Iris pigment epithelial cell (primary cell): ENCODE measurements around the gene BSPRY.
"Not testable (repeated sequence)": the region's sequence is repeated elsewhere in the genome, so short reads cannot be mapped to it uniquely, and the experiment has no call there.

Source experiments
- DNase-seq: peaks from one replicate; pipeline ENCODE4 v3.0.0-alpha.2; 2011; ENCODE audit warnings: low read depth

BSPRY gene

DNA sequence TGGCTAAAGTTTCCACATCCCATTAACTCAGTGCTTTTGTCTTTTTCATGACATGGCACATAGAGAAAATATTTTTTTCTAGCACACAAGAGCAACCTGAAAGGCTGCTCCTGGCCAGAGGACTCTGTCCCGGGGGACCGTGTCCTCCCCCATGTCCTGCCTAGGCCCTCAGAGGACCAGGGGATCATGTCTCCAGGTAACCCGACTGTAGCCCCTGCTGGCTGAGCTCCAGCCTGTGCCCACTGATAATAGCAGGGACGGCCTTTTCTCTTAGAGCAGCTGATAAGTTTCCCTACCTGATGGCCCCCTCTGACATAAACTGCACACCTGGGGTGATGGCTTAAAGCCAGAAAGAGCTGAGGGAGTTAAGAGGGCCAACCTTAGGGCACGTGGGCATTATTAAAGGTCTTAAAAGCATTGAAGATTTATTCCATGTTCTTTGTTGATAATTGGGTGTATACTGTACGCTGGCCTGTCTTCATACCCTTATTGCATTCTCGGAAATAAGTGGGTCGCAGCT is 21.5 kb downstream of the BSPRY start:
- DNase-seq, result no peak

DNA sequence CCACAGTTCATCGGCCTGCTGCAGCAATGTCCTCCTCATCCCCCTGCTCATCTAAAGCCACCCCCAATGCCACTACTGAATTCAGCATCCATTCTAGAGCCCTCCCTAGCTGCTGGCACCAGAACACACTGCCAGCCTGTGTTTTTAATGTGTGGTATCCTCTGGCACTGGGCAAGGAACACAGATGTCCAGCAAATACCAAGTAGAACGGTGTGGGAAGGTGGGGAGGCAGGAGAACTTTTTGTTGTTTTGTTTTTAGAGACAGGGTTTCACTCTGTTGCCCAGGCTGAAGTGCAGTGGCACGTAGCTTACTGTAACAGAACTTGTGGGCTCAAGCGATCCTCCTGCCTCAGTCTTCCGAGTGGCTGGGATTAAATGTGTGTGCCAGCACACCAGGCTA is 22.7 kb downstream of the BSPRY start:
- DNase-seq, result no peak

DNA sequence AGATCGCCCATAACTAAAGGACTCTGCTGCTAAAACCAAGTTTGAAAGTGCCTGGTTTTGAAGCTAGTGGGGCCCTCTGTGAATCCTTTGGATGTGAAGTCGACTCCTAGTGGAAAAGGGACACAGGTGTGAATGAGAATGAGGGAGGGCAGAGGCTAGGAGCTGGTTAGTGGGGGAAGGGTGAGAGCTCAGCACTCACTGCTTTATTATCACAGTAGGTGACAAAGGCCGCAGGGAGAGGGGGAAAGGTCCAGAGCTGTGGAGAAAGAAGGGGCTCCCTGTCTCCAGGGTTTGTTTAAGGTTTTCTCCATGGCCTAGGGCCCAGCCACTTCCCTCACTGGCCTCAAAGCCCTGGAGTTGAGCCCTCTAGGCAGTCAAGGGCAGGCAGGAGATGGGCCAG is 23.9 kb downstream of the BSPRY start:
- DNase-seq, result no peak

DNA sequence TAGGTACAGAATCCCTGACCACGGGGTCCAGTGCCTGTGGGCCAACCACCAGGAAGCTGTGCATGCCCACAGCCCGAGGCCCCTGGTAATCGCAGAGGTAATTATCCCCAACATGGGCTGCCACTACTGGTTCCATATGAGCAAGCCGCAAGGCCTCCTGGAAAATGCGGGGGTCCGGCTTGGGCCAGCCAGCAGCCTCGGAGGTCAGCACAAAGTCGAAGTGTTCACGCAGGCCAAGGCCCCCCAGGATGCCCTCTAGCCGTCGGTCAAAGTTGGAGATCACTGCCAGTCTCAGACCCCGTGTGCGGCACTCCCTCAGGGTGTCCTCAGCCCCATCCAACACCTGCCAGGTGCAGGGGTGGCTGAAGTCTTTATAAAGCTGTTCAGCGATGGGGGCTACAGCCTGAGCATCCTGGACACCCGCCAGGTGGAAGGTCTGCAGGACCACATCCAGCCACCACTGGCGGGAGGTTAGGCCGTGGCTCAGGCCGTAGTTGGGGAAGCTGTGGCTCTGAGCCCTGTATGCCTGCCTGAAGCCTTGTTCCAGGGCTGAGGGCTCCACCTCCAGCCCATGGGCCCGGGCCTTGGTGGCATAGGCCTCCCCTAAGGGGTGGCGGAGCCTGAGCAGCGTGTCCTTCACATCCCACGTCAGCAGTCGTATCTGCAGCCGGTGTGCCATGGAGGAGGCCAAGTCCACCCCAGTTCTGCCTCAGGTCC is 24.5 kb downstream of the BSPRY start:
- DNase-seq, result no peak

DNA sequence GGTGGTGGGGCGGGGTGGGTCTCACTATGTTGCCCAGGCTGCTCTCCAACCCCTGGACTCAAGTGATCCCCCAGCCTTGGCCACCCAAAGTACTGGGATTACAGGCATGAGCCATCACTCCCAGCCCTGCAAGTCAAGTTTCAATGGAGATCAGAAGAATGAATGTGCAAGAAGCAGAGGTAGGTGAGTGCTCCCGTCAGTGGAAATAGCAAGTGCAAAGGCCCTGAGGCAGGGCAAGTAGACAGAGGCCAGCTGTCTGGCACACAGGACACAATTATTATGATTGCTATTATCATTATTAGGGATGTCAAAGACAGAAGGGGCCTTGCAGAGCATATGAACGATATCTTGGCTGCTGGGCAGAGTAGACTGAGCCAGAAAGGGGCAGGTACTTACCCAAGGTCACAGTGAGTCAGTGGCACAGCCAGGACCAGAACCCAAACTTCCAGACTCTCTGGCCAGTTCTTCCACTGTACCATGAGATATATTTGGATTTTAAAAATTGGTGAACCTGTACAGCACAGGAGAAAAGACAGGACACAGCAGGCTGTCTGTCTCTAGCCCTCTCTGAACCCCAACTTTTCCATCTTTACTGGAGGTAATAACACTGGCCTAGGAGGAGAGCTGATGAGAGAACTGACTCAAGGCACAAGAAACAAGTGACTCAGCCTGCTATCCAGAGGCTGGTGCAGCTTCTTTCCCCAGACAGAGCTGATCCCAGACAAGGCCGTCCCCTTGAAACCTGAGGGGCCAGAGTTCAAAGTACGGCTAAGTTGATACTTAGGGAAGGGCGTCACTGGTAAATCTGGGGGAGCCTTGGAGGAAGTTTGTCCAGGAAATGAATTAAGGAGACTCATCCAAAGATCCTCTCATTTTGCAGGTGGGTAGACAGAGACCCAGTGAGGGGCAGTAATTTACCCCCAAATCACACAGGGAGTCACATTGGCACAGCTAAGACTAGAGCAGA is 26.0 kb downstream of the BSPRY start:
- peak; percentile 57 for DNase-seq

DNA sequence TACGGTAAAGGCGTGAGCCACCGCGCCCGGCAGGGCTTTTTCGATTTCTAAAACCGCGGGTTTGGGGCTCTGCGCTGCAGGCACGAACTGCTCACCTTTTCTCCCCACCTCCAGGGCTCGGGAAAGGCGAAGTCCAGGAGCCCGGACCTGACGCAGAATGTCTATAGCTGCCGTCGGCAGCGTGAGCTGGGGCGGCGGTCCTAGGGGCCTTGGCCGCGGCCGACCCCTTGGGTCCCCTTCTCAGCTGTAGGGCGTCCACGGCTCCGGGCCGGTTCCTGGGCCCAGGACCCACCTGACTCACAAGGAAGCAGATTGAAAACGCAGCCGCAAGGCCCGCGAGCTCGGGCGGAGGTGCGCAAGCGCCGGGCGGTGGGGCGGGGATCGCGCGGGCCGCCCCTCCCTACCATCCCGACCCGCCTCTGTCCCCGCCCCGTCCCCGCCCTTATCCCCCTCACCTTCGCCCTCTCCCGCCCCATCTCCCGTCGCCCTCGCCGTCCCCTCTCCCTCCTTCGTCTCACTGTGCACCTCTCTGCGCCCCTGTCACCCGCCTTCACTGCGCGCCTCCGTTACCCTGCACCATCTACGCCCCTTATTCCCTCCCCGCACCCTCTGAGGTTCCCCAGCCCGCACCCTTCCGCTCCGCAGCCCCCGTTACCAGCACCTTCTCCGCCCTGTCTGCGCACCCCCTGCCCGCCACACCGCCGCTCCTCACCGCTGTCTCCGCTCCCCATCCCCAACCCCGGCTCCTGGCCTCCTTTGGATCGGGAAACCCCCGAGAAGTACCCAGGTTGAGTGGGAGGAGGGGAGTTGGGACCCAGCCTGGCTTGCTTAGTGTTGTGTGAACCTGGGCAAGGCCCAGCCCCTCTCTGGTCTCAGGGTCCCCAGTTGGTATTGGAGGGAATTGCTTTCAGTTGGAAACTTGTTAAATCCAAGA is 27.6 kb downstream of the BSPRY start, which contains the start of gene HDHD3:
HDHD3 (minus strand) TSS at position 353 of the 934 bp plus-strand sequence. CDS start 2,632 bp downstream, outside the sequence.
- peak; percentile 73 for DNase-seq

DNA sequence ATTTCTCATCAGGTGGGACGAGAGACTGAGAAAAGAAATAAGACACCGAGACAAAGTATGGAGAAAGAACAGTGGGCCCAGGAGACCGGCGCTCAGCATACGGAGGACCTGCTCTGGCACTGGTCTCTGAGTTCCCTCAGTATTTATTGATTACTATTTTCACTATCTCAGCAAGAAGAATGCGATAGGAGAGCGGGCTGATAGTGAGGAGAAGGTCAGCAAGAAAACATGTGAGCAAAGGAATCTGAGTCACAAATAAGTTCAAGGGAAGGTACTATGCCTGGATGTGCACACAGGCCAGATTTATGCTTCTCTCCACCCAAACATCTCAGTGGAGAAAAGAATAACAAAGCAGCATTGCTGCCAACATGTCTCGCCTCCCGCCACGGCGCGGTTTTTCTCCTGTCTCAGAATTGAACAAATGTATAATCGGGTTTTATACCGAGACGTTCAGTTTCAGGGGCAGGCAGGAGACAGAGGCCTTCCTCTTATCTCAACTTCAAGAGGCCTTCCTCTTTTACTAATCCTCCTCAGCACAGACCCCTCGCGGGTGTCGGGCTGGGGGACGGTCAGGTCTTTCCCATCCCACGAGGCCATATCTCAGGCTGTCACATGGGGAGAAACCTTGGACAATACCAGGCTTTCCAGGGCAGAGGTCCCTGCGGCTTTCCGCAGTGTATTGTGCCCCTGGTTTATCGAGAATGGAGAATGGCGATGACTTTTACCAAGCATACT is 29.9 kb downstream of the BSPRY start:
- DNase-seq, result not testable (repeated sequence)

DNA sequence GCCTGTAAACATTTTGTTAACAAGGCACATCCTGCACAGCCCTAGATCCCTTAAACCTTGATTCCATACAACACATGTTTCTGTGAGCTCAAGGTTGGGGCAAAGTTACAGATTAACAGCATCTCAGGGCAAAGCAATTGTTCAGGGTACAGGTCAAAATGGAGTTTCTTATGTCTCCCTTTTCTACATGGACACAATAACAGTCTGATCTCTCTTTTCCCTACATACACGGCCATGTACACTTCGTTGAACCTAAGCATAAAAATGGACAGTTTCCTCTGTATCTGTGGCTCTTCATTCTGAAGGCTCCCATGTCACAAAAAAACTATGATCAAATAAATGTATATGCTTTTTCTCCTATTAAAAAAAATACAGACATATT is 30.5 kb downstream of the BSPRY start:
- not testable (repeated sequence) for DNase-seq

DNA sequence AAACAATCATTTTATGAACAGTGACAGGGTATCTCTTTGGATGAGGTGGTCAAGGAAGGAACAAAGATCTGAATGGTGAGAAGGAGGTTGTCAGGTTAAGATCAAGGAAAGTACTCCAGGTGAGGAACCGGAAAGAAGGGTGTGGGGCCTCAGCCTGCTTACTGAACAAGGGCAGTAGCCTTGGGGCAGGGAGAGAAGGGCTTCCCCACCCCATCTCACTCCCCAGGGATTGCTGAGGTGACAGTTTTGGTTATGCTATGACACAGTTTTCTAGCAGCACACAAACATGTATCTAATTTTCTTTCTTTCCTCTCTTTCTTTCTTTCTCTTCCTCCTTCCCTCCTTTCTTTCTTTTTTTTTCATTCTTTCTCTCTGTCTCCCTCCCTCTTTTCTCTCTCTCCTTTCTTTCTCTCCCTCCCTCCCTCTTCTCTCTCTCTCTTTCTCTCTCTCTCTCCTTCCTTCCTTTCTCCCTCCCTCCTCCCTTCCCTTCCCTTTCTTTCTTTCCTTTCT is 31.6 kb downstream of the BSPRY start:
- DNase-seq, result no peak

DNA sequence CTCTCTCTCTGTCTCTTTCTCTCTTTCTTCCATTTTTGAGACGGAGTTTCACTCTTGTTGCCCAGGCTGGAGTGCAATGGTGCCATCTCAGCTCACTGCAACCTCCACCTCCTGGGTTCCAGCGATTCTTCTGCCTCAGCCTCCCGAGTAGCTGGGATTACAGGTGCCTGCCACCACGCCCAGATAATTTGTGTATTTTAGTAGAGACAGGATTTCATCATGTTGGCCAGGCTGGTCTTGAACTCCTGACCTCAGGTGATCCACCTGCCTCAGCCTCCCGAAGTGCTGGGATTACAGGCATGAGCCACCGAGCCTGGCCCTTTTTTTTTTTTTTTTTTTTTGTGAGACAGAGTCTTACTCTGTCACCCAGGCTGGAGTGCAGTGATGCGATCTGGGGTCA is 32.1 kb downstream of the BSPRY start:
- DNase-seq, result not testable (repeated sequence)

DNA sequence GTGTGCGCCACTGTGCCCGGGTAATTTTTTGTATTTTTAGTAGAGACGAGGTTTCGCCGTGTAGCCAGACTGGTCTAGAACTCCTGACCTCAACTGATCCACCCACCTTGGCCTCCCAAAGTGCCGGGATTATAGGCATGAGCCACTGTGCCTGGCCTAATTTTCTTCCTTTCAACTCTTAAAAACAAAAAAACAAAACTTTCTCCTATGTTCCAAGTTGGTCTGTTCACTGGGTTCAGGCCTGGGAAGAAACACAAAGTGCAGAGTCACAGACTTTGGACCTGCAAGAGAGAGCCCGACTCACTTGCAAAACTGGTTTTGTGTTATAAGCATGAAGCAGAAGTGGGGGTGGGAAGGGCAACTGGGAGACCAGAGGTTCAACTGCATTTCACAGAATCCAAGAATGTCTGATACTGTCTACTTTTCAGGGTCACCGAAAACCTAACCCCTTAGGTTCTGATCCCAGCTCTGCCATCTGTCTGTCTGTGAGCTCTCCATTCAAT is 32.6 kb downstream of the BSPRY start:
- no peak for DNase-seq

DNA sequence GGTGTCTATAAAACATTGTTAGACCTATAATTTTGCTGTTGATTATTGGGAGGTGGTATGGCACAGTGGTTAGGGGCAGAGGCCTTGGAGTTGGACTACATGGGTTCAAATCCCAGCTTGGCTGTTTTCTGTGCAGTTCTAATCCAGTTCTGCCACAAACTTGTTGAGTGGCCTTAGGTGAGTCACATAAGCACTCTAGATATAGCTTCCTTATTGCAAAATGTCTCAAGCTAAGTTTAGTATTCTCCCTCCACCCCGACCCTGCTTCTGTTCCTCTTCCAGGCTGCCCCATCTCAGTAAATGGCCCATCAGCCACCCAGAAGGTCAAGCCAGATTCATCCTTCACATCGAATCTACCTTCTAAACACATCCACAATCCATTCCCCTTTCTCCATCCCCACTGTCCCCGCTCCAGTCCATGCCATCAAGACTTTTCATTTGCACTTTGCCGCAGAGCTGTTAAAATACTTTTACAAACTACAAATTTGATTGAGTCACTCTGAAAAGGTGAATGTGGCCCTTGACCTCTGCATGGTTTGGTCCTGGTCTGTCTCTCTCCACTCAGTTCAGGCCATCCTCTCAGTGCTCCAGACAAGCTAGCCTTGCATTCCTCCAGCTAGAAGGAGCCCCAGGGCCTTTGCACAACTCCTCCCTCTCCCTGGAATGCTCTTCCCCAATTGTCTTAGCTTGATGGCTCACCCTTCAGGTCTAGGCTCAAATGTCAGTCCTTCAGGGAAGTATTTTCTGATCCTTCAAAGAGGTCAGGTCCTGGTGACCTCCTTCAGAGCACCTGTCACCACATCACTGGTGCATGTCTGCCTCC is 37.4 kb downstream of the BSPRY start:
- DNase-seq, result no peak

DNA sequence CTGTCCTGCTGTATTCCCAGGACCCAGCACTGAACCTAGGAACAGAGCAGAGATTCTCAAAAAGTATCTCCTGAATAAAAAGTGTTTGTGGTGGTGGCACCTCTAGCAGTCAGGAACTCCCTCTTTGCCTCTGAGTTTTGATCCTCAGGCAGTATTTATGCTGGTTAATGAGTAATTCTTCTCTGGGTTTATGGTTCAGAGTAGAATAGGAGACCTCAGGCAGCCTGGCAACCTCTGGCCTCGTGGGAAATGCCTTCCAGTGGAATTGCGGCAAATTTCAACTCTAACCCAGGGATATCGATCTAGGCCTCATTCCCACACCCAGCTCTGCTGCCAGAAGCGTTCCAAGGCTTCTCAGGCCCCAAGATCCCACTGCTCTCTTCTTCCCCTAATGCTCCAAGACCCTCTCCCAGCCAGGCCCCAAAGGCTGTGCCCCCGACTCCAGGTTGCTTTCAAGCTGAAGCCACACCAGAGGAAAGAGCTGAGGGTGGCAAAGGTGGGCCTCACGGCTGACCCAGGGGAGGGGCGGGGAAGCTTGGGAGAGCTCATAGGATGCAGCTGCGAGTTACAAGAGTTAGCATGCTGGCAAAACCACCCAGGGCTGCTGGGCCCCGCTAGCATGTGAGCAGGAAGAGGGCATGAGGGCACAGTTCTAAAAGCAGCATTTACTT is 38.4 kb downstream of the BSPRY start:
- no peak for DNase-seq

DNA sequence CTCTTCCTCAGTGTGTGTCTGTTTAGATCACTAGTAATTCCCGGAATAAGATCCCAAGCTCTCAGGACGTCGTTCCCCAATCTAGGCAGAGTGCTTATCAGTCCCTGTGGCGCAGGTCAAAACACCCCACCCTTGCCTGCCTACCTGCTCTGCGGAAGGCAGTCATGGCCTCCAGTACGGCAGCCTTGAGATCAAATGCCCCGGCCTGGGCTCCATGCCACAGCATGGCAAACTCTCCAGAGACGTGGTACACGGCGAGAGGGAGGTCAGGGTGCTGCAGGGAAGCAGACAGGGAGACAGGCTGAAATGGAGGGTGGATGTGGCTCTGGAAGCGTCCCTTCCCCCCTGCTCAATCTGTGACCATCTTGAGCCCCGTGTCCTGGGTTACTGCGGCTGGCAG is 39.5 kb downstream of the BSPRY start:
- no peak for DNase-seq

DNA sequence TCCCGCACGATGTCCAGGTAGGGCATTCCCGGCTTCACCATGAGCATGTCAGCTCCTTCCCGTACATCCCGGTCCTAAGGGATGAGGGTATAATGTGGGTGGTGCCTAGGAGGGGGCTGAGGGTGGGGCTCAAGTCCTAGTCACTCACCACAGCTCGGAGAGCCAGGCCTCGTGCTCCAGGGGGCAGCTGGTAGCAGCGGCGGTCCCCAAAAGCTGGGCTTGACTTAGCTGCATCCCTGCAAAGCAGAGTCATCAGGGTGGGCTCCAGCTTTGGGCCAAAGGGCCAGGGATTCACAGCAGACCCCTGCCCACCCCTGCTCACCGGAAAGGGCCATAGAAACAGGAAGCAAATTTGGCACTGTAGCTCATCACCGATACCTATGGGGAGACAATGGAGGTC is 40.1 kb downstream of the BSPRY start:
- no peak for DNase-seq

DNA sequence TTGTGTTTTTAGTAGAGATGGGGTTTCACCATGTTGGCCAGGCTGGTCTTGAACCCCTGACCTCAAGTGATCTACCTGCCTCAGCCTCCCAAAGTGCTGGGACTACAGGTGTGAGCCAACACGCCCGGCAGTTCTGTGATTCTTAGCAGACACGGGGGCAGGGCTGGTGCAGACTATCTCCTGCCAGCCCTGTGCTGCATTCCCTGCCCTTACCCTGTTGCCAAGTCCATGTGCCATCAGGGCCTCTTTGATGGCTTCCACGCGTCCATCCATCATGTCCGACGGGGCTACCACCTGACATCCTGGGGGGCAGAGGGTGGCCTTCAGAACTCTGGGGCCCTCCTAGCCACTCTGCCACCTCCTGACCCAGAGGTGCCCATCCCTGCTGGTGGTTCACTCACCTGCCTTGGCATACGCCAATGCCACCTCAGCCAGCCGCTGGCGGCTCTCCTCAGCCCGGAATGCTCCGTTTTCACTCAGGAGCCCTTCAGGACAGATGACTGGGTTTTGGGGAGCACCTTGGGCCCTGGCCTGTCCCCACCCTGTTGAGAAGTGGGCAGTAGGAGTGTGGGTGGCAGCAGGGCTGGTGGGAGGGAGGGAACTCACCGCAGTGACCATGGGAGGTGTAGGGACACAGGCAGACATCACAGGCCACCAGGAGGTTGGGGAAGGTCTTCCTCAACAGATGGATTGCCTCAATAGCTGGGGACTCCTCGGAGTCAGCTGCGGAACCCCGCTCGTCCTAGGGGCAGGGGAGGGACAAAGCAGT is 41.0 kb downstream of the BSPRY start:
- DNase-seq, result no peak

DNA sequence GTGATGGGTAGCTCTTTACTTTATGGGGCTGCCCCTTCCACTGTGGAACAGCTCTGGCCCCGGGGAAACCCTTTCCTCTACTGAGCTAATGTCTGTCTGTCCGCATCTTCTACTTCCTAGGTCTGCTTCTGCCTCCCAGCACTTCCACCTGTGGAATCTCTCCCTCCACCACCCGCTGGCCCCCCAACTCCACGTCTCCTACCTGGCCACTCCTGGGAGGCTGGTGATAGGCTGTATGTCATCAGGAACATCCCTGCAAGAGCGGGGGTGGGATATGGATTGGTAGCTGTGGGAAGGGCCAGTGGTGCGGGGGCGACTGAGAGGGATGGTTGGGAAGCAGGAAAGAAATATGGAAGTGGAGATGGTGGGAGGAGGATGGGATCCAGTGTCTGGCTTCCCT is 42.6 kb downstream of the BSPRY start:
- no peak for DNase-seq

DNA sequence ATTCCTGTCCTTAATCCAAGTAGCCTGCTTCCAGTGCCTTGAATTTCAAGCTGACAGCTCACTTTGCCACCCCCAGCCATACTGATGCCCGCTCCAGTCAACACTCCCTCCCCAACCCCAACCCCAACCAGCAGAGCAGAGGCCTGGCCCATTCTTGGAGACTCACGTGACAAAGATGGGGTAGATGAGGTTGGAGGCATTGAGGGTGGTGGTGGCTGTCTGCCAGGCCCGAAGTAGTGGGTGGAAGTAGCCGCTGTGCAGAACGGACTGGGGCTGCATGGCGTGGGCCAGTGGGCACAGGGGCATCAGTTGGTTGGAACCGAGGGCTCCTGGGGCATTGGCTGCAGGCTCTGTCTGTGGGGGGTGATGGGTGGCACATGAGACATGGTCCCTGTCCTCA is 43.9 kb downstream of the BSPRY start:
- no peak for DNase-seq
